Testis (tissue), 2 donors: ENCODE data around the gene RNU5D-1.

Experiments
- POLR2A ChIP-seq: fragments of 450-650 bp; IDR thresholded peaks from one replicate; pipeline ENCODE4 v1.6.1; 2017; ENCODE audit warnings: antibody characterized with exemption, mild to moderate bottlenecking, moderate library complexity
- TF ChIP-seq, protein P1 (sequence below), 3 experiments: fragments of 450-650 bp in 2 of 3; fragments of 200-600 bp in 1 of 3; sonication (generic) in 1 of 3; IDR thresholded peaks; one replicate each; pipeline ENCODE4 v1.5.1; 2016 to 2019; ENCODE audit warnings: antibody characterized with exemption in 3 of 3, mild to moderate bottlenecking in 2 of 3, moderate library complexity in 1 of 3

DNA sequence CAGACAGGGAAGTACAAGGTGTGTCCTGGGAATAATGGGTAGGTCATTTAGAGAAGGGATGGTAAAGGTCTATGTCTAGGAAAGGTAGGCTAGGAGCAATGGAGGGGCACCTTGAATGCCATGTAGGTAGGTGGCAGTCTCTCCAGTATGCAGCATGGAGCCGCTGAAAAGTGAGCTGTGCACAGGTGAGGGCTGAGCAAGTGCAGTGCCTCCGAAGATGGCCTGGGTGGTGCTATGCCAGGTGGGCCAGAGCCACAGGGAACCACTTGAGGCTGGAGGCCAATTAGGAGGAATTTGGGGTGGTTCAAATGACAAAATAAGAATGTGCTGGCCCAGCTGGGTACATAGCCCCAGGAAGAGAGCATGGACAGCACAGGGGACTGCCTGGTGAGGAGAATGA is 25.0 kb downstream of the RNU5D-1 start:
- TF ChIP-seq POLR2A, result no peak
- TF ChIP-seq, protein P1, sequence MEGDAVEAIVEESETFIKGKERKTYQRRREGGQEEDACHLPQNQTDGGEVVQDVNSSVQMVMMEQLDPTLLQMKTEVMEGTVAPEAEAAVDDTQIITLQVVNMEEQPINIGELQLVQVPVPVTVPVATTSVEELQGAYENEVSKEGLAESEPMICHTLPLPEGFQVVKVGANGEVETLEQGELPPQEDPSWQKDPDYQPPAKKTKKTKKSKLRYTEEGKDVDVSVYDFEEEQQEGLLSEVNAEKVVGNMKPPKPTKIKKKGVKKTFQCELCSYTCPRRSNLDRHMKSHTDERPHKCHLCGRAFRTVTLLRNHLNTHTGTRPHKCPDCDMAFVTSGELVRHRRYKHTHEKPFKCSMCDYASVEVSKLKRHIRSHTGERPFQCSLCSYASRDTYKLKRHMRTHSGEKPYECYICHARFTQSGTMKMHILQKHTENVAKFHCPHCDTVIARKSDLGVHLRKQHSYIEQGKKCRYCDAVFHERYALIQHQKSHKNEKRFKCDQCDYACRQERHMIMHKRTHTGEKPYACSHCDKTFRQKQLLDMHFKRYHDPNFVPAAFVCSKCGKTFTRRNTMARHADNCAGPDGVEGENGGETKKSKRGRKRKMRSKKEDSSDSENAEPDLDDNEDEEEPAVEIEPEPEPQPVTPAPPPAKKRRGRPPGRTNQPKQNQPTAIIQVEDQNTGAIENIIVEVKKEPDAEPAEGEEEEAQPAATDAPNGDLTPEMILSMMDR (IDR thresholded peaks at IDR 0.05), result no peak
